Astrocyte (in vitro differentiated cells and primary cell): ENCODE data around the gene CAV1.

Experiments
- EZH2 ChIP-seq: IDR thresholded peaks from 2 replicates; pipeline ENCODE4 v1.6.1; 2012; ENCODE audit warnings: mild to moderate bottlenecking, low read length, inconsistent platforms; ENCODE audit not compliant: insufficient read depth
- TF ChIP-seq, protein P1 (sequence below): IDR thresholded peaks from 2 replicates; pipeline ENCODE4 v1.5.1; 2011; ENCODE audit warnings: low read depth, mild to moderate bottlenecking, inconsistent platforms, low read length, moderate library complexity; ENCODE audit not compliant: insufficient read depth

DNA sequence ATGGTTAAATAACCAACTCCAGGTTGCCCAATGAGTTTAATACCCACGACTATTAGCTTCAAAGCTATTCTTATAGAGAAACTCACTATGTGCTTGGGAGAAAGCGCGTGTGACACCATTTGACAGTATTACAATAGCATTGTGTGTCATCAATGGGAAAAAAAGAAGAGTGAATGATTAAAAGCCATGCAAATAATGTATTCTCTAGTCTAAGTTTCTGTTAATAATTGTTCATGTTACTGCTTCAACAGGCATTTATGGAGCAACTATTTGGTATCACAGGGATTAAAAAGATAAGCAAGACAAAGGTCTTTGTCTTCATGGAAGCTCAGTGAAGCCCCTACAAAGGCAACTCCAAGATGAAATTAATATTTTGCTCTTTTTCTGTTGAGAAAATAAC, 47.2 kb downstream of the CAV1 start:
- TF ChIP-seq, protein P1, sequence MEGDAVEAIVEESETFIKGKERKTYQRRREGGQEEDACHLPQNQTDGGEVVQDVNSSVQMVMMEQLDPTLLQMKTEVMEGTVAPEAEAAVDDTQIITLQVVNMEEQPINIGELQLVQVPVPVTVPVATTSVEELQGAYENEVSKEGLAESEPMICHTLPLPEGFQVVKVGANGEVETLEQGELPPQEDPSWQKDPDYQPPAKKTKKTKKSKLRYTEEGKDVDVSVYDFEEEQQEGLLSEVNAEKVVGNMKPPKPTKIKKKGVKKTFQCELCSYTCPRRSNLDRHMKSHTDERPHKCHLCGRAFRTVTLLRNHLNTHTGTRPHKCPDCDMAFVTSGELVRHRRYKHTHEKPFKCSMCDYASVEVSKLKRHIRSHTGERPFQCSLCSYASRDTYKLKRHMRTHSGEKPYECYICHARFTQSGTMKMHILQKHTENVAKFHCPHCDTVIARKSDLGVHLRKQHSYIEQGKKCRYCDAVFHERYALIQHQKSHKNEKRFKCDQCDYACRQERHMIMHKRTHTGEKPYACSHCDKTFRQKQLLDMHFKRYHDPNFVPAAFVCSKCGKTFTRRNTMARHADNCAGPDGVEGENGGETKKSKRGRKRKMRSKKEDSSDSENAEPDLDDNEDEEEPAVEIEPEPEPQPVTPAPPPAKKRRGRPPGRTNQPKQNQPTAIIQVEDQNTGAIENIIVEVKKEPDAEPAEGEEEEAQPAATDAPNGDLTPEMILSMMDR, result no peak
- TF ChIP-seq EZH2, result no peak
